NCI-H748 (cell line): ENCODE measurements around the gene TBC1D32.

Experiments used
- DNase-seq: peaks from one replicate; lab custom pipeline; 2025; ENCODE audit not compliant: unreplicated experiment; lab: John Stamatoyannopoulos, UW

The TBC1D32 gene

GRCh38 chr6:121032268-121033006 lies 301.8 kb downstream of the TBC1D32 start:
- no peak for DNase-seq
